ENCODE data around the gene SCN2A. TPM values are rescaled to one million over a fixed set of nuclear protein-coding genes. Genes with fewer than 3 reads are reported as not detected.

The SCN2A gene
- total RNA-seq, 1 experiment from 2014 or later = 0.39 TPM

GRCh38 chr2:165295643-165296042, 56.4 kb downstream of the SCN2A start:
- ChIA-PET POLR2A (no interaction called here), CTCF (interaction anchor here (0.9 to 2.6 kb wide), 5 partner anchors 17 to 303 kb away, joined by 3 to 20 read pairs (median 5); partner anchors contain the start of genes SCN2A and SCN3A)
- DNase-seq (ENCODE audit: low spot score) = no peak
- H3K4me1 Mint-ChIP-seq = peaks cover 13% of the 10 kb centered on the region
- no peak for ATAC-seq
- no peak for TF ChIP-seq NR2C2 (CRISPR knock-in tag; IDR thresholded peaks at IDR 0.05)
- no peak for TF ChIP-seq ZSCAN18 (CRISPR knock-in tag; IDR thresholded peaks at IDR 0.05)
- TF ChIP-seq GRHL2 (CRISPR knock-in tag; IDR thresholded peaks at IDR 0.05; ENCODE audit: insufficient replicate concordance, severe bottlenecking) = no peak
- no peak for TF ChIP-seq ELF4 (CRISPR knock-in tag; IDR thresholded peaks at IDR 0.05; ENCODE audit: low read depth)
- no peak for TF ChIP-seq NFATC4 (CRISPR knock-in tag; IDR thresholded peaks at IDR 0.05)
- no peak overlapping the region for H3K27ac Mint-ChIP-seq
- H3K4me3 Mint-ChIP-seq = no peak overlapping the region
- no peaks in the 10 kb centered on the region for H3K9me3 Mint-ChIP-seq
- no peaks in the 10 kb centered on the region for H3K27me3 Mint-ChIP-seq (ENCODE audit: low read depth)
- no peaks in the 10 kb centered on the region for H3K36me3 Mint-ChIP-seq

- CTCF ChIA-PET = no interaction called here
- no peaks in the 10 kb centered on the region for H3K36me3 Mint-ChIP-seq
- no peak overlapping the region for H3K27ac Mint-ChIP-seq
- no peaks in the 10 kb centered on the region for H3K27me3 Mint-ChIP-seq (ENCODE audit: low read depth)
- H3K4me1 Mint-ChIP-seq = peaks cover 17% of the 10 kb centered on the region
- H3K9me3 Mint-ChIP-seq = no peaks in the 10 kb centered on the region
- H3K4me3 Mint-ChIP-seq = no peak overlapping the region
- POLR2A ChIA-PET = no interaction called here
- DNase-seq (ENCODE audit: low spot score) (no peak), ATAC-seq (no peak)
- TF ChIP-seq CREB1 (CRISPR knock-in tag; IDR thresholded peaks at IDR 0.05) = no peak
- no peak for TF ChIP-seq ATF3 (CRISPR knock-in tag; conservative IDR thresholded peaks at IDR 0.05)
- TF ChIP-seq ZNF532 (CRISPR knock-in tag; IDR thresholded peaks at IDR 0.05; ENCODE audit: borderline replicate concordance) = no peak
- no peak for TF ChIP-seq ZNF416 (CRISPR knock-in tag; IDR thresholded peaks at IDR 0.05)
- no peak for TF ChIP-seq E2F1 (CRISPR knock-in tag; IDR thresholded peaks at IDR 0.05)
- TF ChIP-seq JUN (CRISPR knock-in tag; IDR thresholded peaks at IDR 0.05) = no peak
- TF ChIP-seq CREM (CRISPR knock-in tag; IDR thresholded peaks at IDR 0.05) = no peak
- no peak for TF ChIP-seq MLX (CRISPR knock-in tag; IDR thresholded peaks at IDR 0.05)
- no peak for TF ChIP-seq NFE2L1 (CRISPR knock-in tag; IDR thresholded peaks at IDR 0.05)
- no peak for TF ChIP-seq PRRX2 (CRISPR knock-in tag; IDR thresholded peaks at IDR 0.05)
- no peak for TF ChIP-seq CTCF (IDR thresholded peaks at IDR 0.05)
- TF ChIP-seq ZBTB43 (CRISPR knock-in tag; IDR thresholded peaks at IDR 0.05) = no peak
- no peak for TF ChIP-seq STAT6 (CRISPR knock-in tag; conservative IDR thresholded peaks at IDR 0.05; ENCODE audit: low read depth)
- TF ChIP-seq KAT7 (CRISPR knock-in tag; IDR thresholded peaks at IDR 0.05; ENCODE audit: borderline replicate concordance) = no peak
- no peak for TF ChIP-seq ZNF317 (CRISPR knock-in tag; IDR thresholded peaks at IDR 0.05; ENCODE audit: borderline replicate concordance, low read depth)
Observed at GRCh38 chr2:165305391-165306096, 66.3 kb downstream of the SCN2A start.

Data from WTC11 (cell line).